ENCODE results near the gene BPTF. TPM values are rescaled to one million over a fixed set of nuclear protein-coding genes. Genes with fewer than 3 reads are reported as not detected.

The BPTF gene
- polyA plus RNA-seq, 1 of the 3 experiments (the other 2 are of a cell fraction) = 61.4 TPM

DNA sequence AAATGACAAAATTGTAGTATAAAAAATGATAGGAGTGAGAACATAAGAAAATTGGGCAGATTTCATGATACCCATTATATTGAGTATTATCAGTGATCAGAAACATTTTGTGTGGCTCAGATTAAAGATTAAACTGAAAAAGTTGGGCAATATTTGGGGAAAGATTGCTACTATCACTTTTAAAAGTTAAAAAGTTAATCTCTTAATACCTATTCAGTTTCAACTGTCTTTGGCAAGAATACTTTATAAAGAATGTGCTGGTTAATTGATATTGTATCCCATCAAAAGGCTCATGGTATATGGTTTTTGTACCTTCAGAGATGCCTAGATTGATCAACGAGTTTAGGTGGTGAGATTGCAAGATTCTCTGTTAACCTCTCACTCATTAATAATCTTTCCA is 55.8 kb downstream of the BPTF start (continued):
- TF ChIP-seq, protein P1, sequence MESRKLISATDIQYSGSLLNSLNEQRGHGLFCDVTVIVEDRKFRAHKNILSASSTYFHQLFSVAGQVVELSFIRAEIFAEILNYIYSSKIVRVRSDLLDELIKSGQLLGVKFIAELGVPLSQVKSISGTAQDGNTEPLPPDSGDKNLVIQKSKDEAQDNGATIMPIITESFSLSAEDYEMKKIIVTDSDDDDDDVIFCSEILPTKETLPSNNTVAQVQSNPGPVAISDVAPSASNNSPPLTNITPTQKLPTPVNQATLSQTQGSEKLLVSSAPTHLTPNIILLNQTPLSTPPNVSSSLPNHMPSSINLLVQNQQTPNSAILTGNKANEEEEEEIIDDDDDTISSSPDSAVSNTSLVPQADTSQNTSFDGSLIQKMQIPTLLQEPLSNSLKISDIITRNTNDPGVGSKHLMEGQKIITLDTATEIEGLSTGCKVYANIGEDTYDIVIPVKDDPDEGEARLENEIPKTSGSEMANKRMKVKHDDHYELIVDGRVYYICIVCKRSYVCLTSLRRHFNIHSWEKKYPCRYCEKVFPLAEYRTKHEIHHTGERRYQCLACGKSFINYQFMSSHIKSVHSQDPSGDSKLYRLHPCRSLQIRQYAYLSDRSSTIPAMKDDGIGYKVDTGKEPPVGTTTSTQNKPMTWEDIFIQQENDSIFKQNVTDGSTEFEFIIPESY (IDR thresholded peaks at IDR 0.05; ENCODE audit: borderline replicate concordance, low read depth) = no peak
- TF ChIP-seq MXI1 (IDR thresholded peaks at IDR 0.05; ENCODE audit: low read depth, low read length) (no peak), FOSL2 (IDR thresholded peaks at IDR 0.05; ENCODE audit: borderline replicate concordance, low read depth) (no peak)
- TF ChIP-seq, protein P2, sequence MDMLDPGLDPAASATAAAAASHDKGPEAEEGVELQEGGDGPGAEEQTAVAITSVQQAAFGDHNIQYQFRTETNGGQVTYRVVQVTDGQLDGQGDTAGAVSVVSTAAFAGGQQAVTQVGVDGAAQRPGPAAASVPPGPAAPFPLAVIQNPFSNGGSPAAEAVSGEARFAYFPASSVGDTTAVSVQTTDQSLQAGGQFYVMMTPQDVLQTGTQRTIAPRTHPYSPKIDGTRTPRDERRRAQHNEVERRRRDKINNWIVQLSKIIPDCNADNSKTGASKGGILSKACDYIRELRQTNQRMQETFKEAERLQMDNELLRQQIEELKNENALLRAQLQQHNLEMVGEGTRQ (IDR thresholded peaks at IDR 0.05; ENCODE audit: borderline replicate concordance, low read depth, low read length) = no peak

DNA sequence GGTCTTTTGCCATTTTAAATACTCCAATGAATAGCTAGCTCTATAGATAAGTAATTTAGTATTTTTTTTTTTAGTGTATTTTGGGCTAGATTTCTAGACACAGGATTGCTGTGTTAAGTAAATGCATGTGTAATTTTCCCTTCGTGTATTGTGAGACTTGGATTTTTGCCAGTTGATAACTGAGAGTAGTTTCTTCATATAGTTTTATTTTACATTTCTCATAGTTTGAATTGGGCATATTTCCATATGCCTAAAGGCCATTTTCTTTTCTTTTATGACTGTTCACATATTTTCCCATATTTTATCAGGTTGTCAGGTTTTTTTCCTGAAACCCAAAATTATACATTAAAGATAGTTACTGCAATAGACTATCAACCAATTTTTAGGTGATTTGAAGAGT is 59.4 kb downstream of the BPTF start:
- TF ChIP-seq EZH2phosphoT487 (IDR thresholded peaks at IDR 0.05; ENCODE audit: borderline replicate concordance, low read depth) (no peak), RAD21 (IDR thresholded peaks at IDR 0.05; ENCODE audit: low read length) (no peak), GATA2 (CRISPR knock-in tag; IDR thresholded peaks at IDR 0.05) (no peak), FOXM1 (IDR thresholded peaks at IDR 0.05; ENCODE audit: low read depth) (no peak), RCOR1 (IDR thresholded peaks at IDR 0.05; ENCODE audit: low read length) (no peak), RFX5 (IDR thresholded peaks at IDR 0.05; ENCODE audit: low read length) (no peak), MEF2A (IDR thresholded peaks at IDR 0.05; ENCODE audit: borderline replicate concordance, low read depth) (no peak), FOSL2 (IDR thresholded peaks at IDR 0.05; ENCODE audit: borderline replicate concordance, low read depth) (no peak)
- TF ChIP-seq, protein P2 (IDR thresholded peaks at IDR 0.05; ENCODE audit: borderline replicate concordance, low read depth, low read length) = no peak
- TF ChIP-seq, protein P3, sequence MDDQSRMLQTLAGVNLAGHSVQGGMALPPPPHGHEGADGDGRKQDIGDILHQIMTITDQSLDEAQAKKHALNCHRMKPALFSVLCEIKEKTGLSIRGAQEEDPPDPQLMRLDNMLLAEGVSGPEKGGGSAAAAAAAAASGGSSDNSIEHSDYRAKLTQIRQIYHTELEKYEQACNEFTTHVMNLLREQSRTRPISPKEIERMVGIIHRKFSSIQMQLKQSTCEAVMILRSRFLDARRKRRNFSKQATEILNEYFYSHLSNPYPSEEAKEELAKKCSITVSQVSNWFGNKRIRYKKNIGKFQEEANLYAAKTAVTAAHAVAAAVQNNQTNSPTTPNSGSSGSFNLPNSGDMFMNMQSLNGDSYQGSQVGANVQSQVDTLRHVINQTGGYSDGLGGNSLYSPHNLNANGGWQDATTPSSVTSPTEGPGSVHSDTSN (IDR thresholded peaks at IDR 0.05) = no peak
- TF ChIP-seq, protein P4, sequence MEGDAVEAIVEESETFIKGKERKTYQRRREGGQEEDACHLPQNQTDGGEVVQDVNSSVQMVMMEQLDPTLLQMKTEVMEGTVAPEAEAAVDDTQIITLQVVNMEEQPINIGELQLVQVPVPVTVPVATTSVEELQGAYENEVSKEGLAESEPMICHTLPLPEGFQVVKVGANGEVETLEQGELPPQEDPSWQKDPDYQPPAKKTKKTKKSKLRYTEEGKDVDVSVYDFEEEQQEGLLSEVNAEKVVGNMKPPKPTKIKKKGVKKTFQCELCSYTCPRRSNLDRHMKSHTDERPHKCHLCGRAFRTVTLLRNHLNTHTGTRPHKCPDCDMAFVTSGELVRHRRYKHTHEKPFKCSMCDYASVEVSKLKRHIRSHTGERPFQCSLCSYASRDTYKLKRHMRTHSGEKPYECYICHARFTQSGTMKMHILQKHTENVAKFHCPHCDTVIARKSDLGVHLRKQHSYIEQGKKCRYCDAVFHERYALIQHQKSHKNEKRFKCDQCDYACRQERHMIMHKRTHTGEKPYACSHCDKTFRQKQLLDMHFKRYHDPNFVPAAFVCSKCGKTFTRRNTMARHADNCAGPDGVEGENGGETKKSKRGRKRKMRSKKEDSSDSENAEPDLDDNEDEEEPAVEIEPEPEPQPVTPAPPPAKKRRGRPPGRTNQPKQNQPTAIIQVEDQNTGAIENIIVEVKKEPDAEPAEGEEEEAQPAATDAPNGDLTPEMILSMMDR (IDR thresholded peaks at IDR 0.05) = no peak
- TF ChIP-seq, protein P5, sequence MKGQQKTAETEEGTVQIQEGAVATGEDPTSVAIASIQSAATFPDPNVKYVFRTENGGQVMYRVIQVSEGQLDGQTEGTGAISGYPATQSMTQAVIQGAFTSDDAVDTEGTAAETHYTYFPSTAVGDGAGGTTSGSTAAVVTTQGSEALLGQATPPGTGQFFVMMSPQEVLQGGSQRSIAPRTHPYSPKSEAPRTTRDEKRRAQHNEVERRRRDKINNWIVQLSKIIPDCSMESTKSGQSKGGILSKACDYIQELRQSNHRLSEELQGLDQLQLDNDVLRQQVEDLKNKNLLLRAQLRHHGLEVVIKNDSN (IDR thresholded peaks at IDR 0.05; ENCODE audit: borderline replicate concordance, low read depth) = no peak
- no peak for DNase-seq
- Histone ChIP-seq H3K36me3 (replicated peaks in 1 of 2; ENCODE audit: control insufficient read depth in 1 of 2, insufficient read depth in 2 of 2, low read length in 1 of 2) (peaks cover 31 to 47% of the 10 kb centered on the region in 2 experiments), H3K4me1 (ENCODE audit: control insufficient read depth in 1 of 2, insufficient read depth in 2 of 2, low read depth in 1 of 2, low read length in 1 of 2) (no peaks in the 10 kb centered on the region), H3K9me2 (no peaks in the 10 kb centered on the region), H3K4me3 (ENCODE audit: low read depth in 2 of 2, low read length in 1 of 2) (no peak overlapping the region), H2AFZ (ENCODE audit: low read depth) (no peak overlapping the region), H3K9ac (no peak overlapping the region), H3K79me2 (ENCODE audit: insufficient read depth) (peaks cover 38% of the 10 kb centered on the region), H3K27ac (ENCODE audit: low read depth in 2 of 2, low read length in 1 of 2) (no peak overlapping the region), H3K4me2 (no peak overlapping the region), H3F3A (replicated peaks; ENCODE audit: insufficient read depth) (peaks cover 4% of the 10 kb centered on the region), H3K9me3 (no peaks in the 10 kb centered on the region), H4K20me1 (ENCODE audit: insufficient read depth) (no peaks in the 10 kb centered on the region), H3K27me3 (ENCODE audit: insufficient read depth) (no peaks in the 10 kb centered on the region)
- ChIA-PET CTCF (interaction anchor here (1.0 to 1.2 kb wide), 3 partner anchors 8 to 60 kb away, joined by 3 read pairs; partner anchors contain the start of gene BPTF), POLR2A (no interaction called here)
- WGBS (ENCODE audit: low lambda C conversion rate) = 46% methylated on average over 1 of the region's 1 CpG

Measured in SK-N-SH (cell line).